GM12891 (cell line): ENCODE measurements around the gene LRRC26.

Experiments
- PAX5 ChIP-seq: IDR thresholded peaks from 2 replicates; pipeline ENCODE4 v1.6.1; 2011; ENCODE audit warnings: low read length, moderate library complexity, mild to moderate bottlenecking; ENCODE audit not compliant: insufficient read depth, severe bottlenecking
- POLR2AphosphoS5 ChIP-seq: IDR thresholded peaks from 2 replicates; pipeline ENCODE4 v1.6.1; 2011; ENCODE audit warnings: low read depth, low read length, control low read depth
- SPI1 ChIP-seq: IDR thresholded peaks from 2 replicates; pipeline ENCODE4 v1.6.1; 2011; ENCODE audit warnings: low read depth, low read length, control low read depth

DNA sequence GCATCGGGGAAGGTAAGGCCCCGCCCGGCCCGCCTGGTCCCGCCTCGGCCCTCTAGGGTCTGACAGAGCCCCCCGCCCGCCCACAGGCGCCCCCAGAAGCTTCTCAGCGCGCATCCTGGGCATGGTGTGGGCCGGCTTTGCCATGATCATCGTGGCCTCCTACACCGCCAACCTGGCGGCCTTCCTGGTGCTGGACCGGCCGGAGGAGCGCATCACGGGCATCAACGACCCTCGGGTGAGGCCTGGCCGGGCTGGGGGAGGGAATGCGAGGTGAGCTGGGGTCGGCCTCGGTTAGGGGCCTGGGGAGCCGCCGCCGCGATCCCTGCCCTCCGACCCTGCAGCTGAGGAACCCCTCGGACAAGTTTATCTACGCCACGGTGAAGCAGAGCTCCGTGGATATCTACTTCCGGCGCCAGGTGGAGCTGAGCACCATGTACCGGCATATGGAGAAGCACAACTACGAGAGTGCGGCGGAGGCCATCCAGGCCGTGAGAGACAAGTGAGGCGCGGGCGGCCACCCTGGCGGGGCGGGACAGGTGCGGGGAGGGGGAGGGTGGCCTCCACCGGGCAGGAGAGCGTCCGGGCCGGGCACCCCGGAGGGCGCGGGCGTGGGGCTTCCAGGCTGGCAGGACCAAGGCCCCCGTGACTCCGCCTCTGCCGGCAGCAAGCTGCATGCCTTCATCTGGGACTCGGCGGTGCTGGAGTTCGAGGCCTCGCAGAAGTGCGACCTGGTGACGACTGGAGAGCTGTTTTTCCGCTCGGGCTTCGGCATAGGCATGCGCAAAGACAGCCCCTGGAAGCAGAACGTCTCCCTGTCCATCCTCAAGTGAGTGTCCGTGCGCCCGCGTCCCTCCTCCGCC is 7.1 kb downstream of the LRRC26 start:
- TF ChIP-seq POLR2AphosphoS5 (no peak), PAX5 (no peak), SPI1 (no peak)
